SKM-1 (cell line): ENCODE results near the gene MEIS2.

ENCODE experiments used
- DNase-seq: peaks from one replicate; lab custom pipeline; 2025; ENCODE audit not compliant: unreplicated experiment; lab: John Stamatoyannopoulos, UW

Gene MEIS2

DNA sequence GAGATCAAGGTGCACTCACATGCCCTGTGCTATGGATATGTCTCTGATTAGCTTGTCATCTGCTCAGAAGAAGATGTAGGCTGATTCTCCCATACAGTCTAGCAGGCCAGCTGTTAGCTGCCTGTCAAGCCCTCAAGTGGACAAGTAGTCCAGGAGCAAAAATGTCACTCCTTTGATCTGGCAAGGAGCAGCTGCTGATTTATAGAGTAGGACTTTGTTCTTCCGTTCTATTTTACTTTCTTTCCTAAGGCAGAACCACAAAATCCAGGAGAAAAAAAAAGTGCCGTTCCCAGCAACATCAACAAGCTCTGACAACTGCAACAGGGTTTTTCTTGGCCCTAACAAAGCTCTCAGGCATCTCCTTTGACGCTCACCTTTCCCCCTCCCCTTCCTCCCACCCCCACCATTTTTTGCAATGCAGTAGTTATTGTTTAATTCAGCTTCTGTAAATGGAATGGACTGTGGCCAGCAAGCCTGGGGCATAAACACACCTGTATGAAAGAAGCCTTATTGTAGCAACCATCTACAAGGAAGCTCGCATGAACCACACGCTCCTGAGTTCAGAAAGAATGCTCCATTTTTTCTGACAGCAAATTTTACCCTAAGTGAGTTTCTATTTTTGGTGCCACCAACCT, 196.3 kb downstream of the MEIS2 start:
- DNase-seq: no peak

DNA sequence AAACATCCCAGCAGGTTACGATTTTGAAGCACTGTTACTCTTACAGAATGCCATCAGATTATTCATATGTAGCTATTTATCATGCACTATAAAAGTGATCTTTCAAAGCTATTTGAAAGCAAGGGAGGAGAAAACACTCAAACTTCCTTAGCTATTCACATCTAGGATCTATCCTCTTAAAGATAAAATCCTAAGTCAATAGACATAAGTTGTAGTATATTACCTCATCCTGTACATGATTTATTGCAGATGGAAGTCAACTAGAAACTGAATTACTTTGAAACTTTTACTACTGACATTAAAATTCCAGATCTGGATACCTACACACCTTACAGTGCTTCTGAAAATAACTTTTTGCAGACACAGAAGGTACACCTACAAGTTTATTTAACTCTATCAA, 197.2 kb downstream of the MEIS2 start:
- DNase-seq: no peak

DNA sequence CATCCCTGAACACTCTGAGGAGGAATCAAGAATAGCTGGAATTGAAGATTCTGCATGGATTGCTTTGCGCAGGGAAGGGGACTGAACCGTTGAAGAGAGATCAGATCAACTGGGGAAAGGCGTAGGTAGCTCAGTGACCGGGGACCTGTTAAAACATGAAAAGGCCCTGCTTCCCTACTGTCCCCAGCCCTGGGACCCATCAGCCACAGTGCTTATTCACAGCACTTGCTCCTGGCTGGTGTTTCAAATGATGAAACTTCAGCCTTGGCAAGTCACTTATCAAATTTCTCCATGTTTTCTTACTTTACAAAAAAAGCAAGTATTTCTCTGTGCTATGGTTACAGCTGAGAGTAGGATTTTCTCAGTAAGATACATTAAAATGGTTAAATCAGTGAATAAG, 199.3 kb downstream of the MEIS2 start:
- DNase-seq: no peak

DNA sequence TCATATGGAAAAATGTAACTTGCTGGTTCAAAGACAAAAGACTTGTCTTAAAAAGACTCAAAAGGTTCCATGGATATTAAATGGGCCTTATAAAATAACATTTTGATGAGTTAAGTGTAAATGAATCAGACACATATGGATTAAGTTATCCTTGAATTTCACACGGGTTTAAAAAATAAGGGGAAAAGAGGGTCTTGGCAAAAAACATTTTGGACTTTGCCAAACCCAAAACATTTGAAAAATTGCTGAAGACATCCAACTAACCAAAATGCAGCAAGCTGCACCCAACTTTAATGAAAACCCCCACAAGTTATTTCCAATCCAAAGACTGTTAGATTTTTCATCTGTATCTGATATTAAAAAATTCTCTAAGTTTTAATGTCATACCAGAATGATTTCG, 200.7 kb downstream of the MEIS2 start:
- no peak for DNase-seq

GRCh38 chr15:36898536-36899126, 201.7 kb downstream of the MEIS2 start:
- DNase-seq: no peak

- DNase-seq: no peak
Measured at GRCh38 chr15:36897834-36898233, 202.5 kb downstream of the MEIS2 start.

GRCh38 chr15:36896949-36897348, 203.4 kb downstream of the MEIS2 start:
- DNase-seq: no peak

DNA sequence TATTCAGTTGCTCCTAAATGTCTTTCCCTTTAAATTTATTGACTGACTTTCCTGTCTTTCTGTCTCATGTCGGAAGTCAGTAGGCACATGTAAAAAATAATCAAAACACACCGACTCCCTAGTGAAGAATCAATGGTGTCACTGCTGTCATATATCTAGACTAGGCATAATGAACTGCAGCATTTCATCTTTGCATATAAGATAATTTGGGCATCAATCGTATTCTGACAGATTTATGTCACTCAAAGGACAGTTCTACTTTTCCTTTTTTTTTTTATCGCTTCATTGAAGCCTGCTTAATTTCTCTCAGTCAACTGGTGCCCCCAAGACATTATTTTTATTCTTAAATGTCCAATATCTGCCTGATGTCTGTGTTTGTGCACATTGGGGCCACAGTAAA, 206.3 kb downstream of the MEIS2 start:
- no peak for DNase-seq

GRCh38 chr15:36893276-36893675, 207.1 kb downstream of the MEIS2 start:
- DNase-seq: no peak

GRCh38 chr15:36888011-36888992, 212.0 kb downstream of the MEIS2 start:
- DNase-seq: no peak

DNA sequence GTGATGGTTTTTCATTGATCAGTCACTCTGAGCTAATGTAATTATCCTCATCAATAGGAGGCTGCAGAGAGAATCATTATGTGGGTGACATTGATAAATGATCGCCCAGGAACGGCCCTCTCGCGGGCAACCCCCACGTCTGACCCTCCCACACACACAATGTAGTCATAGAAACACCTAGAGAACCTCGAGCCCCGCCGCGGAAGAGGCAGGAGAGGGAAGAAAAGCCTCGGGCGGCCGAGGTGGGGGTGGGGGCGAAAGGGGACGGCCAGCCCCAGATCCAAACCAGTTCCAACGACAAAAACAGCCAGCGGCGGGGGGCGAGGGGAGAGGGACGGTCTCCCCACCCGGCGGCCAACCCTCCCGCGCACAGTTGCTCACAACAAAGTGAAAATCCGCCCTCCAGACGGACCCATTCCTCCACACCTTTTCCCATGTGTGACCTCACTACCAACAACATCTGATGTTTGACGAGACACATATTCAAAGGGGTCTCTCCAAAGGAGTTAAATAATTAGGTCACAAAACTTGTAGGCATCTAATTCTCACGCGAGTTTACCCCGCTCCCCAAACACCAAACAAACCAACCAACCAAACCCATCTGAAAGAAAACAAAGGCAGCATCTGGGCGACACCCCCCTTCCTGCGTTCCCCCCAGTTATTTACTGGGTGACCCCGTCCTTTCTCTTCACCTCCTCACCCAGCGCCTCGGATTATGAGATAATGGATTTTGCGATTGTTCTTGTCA, 213.0 kb downstream of the MEIS2 start:
- no peak for DNase-seq

- no peak for DNase-seq
Measured at GRCh38 chr15:36886701-36887100, 213.6 kb downstream of the MEIS2 start.

DNA sequence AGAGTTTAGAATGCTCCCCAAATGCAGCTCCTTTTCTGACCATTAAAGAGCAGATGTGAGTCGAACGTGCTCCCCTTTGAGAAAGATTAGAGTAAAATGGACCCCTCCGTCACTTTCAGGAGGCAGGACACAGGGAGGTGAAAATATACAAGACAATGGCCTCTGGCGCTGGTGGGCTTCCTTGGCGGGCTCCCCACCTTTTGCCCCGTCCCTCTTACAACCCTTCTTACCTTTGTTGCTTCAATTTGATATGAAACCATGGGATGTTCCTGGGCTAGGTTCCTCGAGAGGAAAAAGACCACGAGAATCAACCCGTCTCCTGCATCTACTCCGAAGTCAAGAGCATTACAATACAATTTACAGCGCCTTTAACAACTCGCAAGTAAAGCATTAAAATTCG, 214.2 kb downstream of the MEIS2 start:
- DNase-seq: no peak

DNA sequence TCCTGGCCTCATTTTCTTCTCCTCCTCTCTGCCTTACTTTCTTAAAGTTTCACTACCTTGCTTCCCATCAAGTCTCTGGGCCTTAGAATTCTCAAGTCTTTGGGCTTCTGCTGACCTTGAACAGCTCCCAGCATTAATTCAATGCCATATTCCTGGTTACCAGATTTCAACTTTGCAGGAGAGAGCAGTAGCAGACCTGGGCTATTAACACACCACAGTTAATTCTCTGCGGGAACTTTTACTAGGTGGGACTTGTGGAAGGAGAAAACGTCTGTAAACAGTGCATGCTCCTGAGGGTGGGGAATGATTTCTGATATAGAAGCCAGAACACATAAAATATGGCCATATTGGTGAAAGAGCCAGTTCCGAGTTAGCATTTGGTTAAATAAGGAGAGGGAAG, 214.6 kb downstream of the MEIS2 start:
- no peak for DNase-seq

DNA sequence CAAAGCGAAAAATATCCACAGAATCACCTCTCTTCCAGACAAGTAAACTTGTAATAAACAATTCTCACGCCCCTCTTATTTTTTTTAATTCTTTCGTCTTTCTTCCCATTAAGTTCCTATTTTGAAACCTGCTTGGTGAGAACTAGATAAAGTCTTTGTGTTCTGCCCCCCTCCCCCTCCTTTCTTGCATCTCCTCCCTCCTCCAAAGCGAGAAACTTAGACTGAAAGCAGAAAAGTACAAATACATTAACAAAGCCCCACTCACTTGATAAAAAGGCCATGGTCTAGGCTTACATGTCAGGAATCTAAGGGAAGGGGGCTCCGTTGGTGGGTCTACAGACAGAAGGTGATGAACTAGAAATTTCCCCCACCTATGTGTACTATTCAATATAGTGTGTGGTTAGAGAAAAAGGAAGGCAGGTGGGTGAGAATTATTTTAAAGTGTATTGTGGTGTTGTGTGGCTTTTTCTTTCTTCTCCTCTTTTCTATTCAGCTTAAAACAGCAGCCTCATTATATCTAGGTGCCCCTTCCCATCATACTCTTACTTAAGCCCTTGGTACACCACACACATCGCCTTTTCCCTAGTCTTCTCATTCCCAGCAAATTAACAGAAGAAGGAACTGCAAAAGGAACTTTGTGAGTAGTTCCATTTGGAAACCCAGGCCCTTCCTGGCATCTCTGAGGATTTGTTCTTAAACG, 215.3 kb downstream of the MEIS2 start:
- no peak for DNase-seq

DNA sequence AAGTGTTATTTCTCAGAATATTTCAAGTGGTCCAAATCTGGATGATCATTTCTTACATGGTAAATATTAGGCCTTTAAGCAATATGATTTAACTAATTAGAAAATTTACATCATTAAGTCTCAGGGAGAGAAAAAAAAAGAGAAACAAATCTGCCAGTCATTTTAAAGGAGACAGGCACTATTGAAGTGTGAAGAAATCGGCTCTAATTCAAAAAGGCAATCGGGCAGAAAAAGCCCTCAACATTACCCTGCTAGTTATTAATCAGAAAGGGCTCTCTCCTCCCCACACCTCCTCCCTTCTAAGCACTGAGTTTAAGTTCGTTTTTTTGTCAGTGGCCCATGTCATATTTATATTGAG, 215.9 kb downstream of the MEIS2 start:
- DNase-seq: no peak

DNA sequence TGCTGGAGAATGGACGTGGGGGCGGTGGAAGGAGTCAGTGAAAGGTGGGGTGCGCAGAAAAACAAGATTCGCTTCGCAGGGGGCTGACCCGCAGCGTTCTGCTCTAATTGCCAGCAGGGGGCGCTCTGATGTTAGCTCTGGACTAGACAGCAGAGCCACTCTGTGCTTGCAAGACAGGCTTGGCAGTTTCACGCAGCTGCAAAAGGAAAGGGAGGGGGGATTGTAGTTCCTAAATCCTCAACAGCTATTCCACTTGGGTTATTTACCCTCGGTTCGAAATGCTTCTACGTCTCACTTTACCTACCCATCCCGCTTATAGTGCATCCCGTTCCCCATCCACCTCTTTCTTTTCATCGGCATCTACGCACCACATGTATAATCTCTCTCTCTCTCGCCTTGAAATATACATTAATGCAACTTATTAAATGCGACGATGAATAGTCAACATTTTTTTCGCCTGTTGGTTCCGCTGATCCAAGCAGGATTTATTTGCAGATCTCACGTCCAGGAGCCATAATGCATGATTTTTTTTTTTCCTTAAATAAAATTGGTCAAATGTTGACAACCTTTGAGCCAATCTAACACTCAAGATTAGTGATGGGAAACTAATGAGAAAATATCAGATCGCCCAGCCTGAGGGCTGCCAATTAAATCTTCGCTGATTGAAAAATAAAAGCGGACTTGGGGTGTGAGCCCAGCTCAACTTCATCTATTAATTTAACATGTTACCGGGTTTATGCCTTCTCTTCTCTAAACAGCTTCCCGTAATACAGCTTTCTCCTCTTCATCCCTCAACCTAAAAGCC, 216.4 kb downstream of the MEIS2 start:
- peak; percentile 46 for DNase-seq

DNA sequence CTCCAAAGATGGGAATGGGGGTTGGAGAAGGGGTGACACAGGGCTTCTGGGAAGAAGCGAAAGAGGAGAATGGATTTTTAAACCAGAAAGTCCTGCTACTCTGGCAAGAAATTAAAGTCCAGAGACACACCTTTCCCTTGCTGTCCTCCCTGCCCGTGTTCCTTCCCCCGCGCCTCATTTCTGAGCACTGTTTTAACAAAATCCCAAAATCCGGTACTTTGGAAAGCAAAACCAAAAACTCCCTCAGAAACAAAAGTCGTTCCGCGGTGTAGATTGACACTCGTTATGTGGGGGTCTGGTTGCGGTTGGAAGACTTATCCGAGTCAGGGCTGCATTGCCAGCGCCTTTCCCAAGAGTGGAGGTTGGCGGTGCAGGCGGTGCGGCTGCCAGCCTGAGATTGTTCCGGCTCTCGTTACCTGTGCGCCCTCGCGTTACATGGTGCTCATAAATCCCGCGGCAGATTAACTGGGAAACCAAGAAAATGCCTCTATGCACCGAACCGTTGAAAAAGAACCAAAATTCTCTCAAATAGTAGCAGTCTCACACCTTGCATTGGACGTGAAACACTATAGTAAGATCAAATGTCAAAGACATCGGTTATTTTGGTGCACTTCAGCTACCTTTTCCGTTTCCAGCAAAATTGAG, 217.7 kb downstream of the MEIS2 start:
- no peak for DNase-seq

DNA sequence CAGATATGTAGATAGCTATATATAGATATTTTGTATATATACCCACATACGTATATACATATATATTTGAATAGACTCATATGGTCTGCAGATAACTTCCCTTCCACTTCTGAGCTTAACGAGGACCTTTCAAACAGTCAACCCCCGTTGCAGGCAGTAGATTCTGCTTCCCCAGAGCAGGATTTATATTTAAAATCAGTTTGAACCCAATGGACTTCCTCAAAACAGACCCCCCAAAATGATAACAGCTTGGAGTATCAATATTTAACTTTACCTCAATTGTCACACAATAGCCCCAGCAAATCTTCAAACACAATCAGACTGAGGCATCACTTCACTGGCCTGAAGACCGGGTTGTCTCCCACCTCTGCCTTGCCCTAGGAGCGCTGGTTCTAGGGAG, 218.3 kb downstream of the MEIS2 start:
- DNase-seq: no peak

DNA sequence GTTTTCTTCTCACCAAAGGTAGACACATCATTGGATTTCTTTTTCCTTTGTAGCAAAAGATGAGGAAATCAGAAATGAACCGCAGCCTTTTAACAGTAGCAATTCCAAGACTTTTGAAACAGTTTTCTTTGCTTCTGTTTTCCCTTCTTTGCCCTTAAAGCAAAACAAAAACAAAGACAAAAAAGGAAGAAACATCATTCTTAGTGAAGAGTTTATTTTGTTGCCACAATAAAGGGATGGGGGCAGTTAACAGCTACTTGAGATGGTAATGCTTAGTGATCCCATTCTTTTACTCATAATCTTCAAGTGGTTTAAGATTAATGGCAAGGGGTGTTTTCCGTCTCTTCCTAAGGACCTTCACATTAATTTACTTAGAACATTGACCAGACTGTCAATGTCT, 218.8 kb downstream of the MEIS2 start:
- DNase-seq: no peak
